Central memory CD8-positive, alpha-beta T cell (primary cell): ENCODE data around the gene SYTL2.

ENCODE experiments used
- ATAC-seq: fragments of 150-1000 bp; cut with Tn5 transposase; replicated peaks from 2 replicates; pipeline ENCODE4 v1.10.0; 2022; ENCODE audit warnings: mild to moderate bottlenecking, moderate FRiP score, moderate number of reproducible peaks; ENCODE audit not compliant: poor library complexity, severe bottlenecking; ENCODE audit errors: extremely low read depth
- DNase-seq, 2 donors: peaks; one replicate each; pipeline ENCODE4 v3.0.0; 2021; ENCODE audit warnings: low spot score in 2 of 2
- H3K27ac Mint-ChIP-seq: one replicate; pipeline ENCODE4 v1.8.0; 2022; ENCODE audit warnings: low read depth, mild to moderate bottlenecking, moderate library complexity, mixed read lengths
- H3K27me3 Mint-ChIP-seq: one replicate; pipeline ENCODE4 v1.8.0; 2022; ENCODE audit warnings: mixed read lengths
- H3K36me3 Mint-ChIP-seq: one replicate; pipeline ENCODE4 v1.8.0; 2022; ENCODE audit warnings: mild to moderate bottlenecking, moderate library complexity, mixed read lengths; ENCODE audit not compliant: insufficient read depth
- H3K4me1 Mint-ChIP-seq: one replicate; pipeline ENCODE4 v1.8.0; 2022; ENCODE audit warnings: mixed read lengths
- H3K4me3 Mint-ChIP-seq: one replicate; pipeline ENCODE4 v1.8.0; 2022; ENCODE audit warnings: mild to moderate bottlenecking, moderate library complexity, mixed read lengths
- H3K9me3 Mint-ChIP-seq: one replicate; pipeline ENCODE4 v1.8.0; 2022; ENCODE audit warnings: mixed read lengths

Gene SYTL2

GRCh38 chr11:85823816-85824215 lies 12.9 kb upstream of the SYTL2 start:
- no peaks in the 10 kb centered on the region for H3K27me3 Mint-ChIP-seq
- H3K27ac Mint-ChIP-seq, result peak overlapping the region; percentile 94
- H3K4me1 Mint-ChIP-seq, result peaks cover 62% of the 10 kb centered on the region
- H3K9me3 Mint-ChIP-seq, result no peaks in the 10 kb centered on the region
- H3K4me3 Mint-ChIP-seq, result peak overlapping the region; percentile 65
- peak; percentile 45 to 81 for DNase-seq
- H3K36me3 Mint-ChIP-seq, result peaks cover 6% of the 10 kb centered on the region
- peak; percentile 88 for ATAC-seq

- no peak for DNase-seq
- Mint-ChIP-seq H3K9me3 (no peaks in the 10 kb centered on the region), H3K4me1 (peaks cover 61% of the 10 kb centered on the region), H3K27ac (peak overlapping the region; percentile 94), H3K4me3 (no peak overlapping the region), H3K27me3 (no peaks in the 10 kb centered on the region), H3K36me3 (peaks cover 6% of the 10 kb centered on the region)
- no peak for ATAC-seq
These were observed 11.9 kb upstream of the SYTL2 start for GRCh38 chr11:85822814-85823213.

GRCh38 chr11:85821636-85822035 lies 10.7 kb upstream of the SYTL2 start:
- H3K27ac Mint-ChIP-seq, result no peak overlapping the region
- peaks cover 2% of the 10 kb centered on the region for H3K36me3 Mint-ChIP-seq
- ATAC-seq (no peak), DNase-seq (no peak)
- no peaks in the 10 kb centered on the region for H3K27me3 Mint-ChIP-seq
- no peak overlapping the region for H3K4me3 Mint-ChIP-seq
- no peaks in the 10 kb centered on the region for H3K9me3 Mint-ChIP-seq
- peaks cover 53% of the 10 kb centered on the region for H3K4me1 Mint-ChIP-seq

DNA sequence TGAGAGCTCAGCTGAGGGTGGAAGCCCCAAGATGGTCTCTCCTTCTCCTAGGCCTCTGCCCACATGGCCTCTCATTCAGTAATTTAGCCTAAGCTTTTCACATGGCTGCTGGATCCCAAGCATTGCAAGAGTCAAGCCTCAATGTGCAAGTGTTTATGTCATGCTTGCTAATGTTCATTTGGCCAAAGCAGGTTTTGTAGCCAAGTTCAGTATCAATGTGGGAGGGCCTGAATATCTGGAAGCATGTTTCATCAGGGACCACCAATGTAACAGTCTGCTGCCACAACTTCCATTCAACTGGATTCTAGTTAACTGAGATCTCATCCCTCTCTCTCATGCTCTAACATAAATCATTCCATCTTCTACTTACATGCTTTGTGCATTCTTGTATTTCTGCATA lies 8.5 kb upstream of the SYTL2 start:
- Mint-ChIP-seq H3K36me3 (peaks cover 2% of the 10 kb centered on the region), H3K9me3 (no peaks in the 10 kb centered on the region), H3K27me3 (no peaks in the 10 kb centered on the region), H3K4me3 (no peak overlapping the region), H3K4me1 (peaks cover 33% of the 10 kb centered on the region), H3K27ac (no peak overlapping the region)
- ATAC-seq, result no peak
- DNase-seq, result no peak

- H3K36me3 Mint-ChIP-seq, result peaks cover 2% of the 10 kb centered on the region
- H3K27ac Mint-ChIP-seq, result no peak overlapping the region
- no peaks in the 10 kb centered on the region for H3K9me3 Mint-ChIP-seq
- ATAC-seq (no peak), DNase-seq (no peak)
- no peak overlapping the region for H3K4me3 Mint-ChIP-seq
- H3K27me3 Mint-ChIP-seq, result no peaks in the 10 kb centered on the region
- H3K4me1 Mint-ChIP-seq, result peaks cover 21% of the 10 kb centered on the region
These were observed 4.4 kb upstream of the SYTL2 start for GRCh38 chr11:85815186-85815931.

GRCh38 chr11:85813721-85814120 lies 2.8 kb upstream of the SYTL2 start:
- Mint-ChIP-seq H3K36me3 (peaks cover 8% of the 10 kb centered on the region), H3K9me3 (no peaks in the 10 kb centered on the region), H3K4me3 (no peak overlapping the region), H3K27me3 (no peaks in the 10 kb centered on the region), H3K27ac (peak overlapping the region; percentile 25), H3K4me1 (peaks cover 37% of the 10 kb centered on the region)
- DNase-seq, result no peak
- ATAC-seq, result no peak

DNA sequence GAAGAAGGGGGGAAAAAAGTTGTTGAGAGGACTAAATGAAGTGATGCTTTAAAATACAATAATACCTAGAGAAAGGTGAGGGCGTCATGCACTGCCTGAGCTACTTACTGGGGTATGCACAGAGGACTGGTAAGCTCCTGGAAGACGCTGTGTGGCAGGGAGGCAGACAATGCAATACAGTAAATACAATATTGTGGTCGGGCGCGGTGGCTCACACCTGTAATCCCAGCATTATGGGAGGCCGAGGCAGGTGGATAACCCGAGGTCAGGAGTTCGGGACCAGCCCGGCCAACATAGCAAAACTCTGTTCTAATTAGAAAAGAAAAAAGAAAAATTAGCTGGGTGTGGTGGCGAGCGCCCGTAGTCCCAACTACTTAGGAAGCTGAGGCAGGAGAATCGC lies 683 bp upstream of the SYTL2 start:
- ATAC-seq (no peak), DNase-seq (no peak)
- Mint-ChIP-seq H3K27me3 (no peaks in the 10 kb centered on the region), H3K4me1 (peaks cover 44% of the 10 kb centered on the region), H3K36me3 (peaks cover 8% of the 10 kb centered on the region), H3K9me3 (no peaks in the 10 kb centered on the region), H3K27ac (peak overlapping the region; percentile 95), H3K4me3 (peak overlapping the region; percentile 90)

DNA sequence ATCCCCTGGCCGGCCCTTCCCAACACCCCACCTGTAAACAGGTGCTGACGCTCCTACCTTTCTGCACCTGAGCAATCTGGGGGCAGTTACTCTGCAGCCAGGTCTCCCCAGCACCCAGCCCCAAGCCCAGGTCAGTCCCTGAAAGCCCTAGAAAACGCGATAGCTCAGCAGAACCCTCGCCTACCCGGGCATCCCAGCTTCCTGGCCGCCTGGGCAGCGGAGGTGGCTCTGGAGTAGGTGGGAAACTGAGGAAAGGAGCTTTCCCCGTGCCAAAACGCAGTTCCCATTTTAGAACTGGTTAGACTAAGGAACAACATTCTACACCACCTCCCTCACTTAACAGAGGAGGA lies 445 bp downstream of the SYTL2 start:
- peak overlapping the region; percentile 95 for H3K27ac Mint-ChIP-seq
- peak in 1 of 2 donors; percentile 18 for DNase-seq
- H3K9me3 Mint-ChIP-seq, result no peaks in the 10 kb centered on the region
- peaks cover 8% of the 10 kb centered on the region for H3K36me3 Mint-ChIP-seq
- H3K27me3 Mint-ChIP-seq, result no peaks in the 10 kb centered on the region
- H3K4me1 Mint-ChIP-seq, result peaks cover 55% of the 10 kb centered on the region
- peak overlapping the region; percentile 90 for H3K4me3 Mint-ChIP-seq
- ATAC-seq, result peak; percentile 4

GRCh38 chr11:85809863-85810262 lies 1.1 kb downstream of the SYTL2 start:
- H3K27ac Mint-ChIP-seq, result peak overlapping the region; percentile 95
- ATAC-seq, result peak; percentile 15
- no peak for DNase-seq
- peak overlapping the region; percentile 90 for H3K4me3 Mint-ChIP-seq
- H3K4me1 Mint-ChIP-seq, result peaks cover 62% of the 10 kb centered on the region
- H3K27me3 Mint-ChIP-seq, result no peaks in the 10 kb centered on the region
- no peaks in the 10 kb centered on the region for H3K9me3 Mint-ChIP-seq
- peaks cover 8% of the 10 kb centered on the region for H3K36me3 Mint-ChIP-seq

DNA sequence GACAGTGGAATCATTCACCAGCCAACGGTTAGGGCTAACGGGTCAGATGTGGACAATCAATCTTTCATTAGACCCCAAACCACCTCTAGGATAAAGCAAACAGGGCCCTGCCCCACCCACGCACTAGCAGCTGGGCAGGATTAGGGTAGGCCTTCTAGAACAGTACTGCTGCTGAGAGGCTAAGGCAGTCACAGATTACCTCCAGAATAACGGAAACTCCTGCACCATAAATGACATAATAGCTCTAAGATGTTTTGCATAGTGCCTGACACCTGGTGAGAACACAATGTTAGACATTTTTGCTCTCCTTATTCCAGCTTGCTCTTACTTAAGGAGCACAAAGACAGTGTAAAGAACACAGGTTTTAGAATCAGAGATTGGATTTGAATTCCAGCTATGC lies 1.8 kb downstream of the SYTL2 start:
- no peak overlapping the region for H3K27ac Mint-ChIP-seq
- ATAC-seq (peak; percentile 55), DNase-seq (no peak)

DNA sequence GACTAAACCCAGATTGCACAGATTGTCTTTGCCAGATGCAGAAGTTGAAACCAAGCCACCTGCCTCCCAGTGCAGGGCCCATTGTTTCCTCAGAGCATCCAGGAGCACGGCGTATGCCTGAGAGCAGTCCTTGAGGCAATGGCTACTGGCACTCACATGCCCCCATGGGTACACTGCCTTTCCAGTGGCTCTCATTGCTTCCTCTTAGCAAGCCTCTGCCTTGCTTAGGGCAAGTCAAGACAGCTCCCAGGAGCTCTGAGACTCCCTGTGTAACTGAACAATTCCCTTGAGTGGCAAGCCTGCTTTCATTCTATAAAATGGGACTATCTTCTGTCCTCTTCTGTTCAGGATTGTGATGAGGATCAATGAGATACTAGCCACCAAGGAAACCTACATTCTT lies 4.1 kb downstream of the SYTL2 start:
- Mint-ChIP-seq H3K27me3 (no peaks in the 10 kb centered on the region), H3K4me3 (no peak overlapping the region), H3K4me1 (peaks cover 66% of the 10 kb centered on the region), H3K36me3 (peaks cover 8% of the 10 kb centered on the region), H3K9me3 (no peaks in the 10 kb centered on the region), H3K27ac (no peak overlapping the region)
- DNase-seq (no peak), ATAC-seq (no peak)

More for the DNA sequence above, 1.8 kb downstream of the SYTL2 start:
- no peaks in the 10 kb centered on the region for H3K27me3 Mint-ChIP-seq
- peak overlapping the region; percentile 90 for H3K4me3 Mint-ChIP-seq
- H3K9me3 Mint-ChIP-seq, result no peaks in the 10 kb centered on the region
- H3K4me1 Mint-ChIP-seq, result peaks cover 68% of the 10 kb centered on the region
- peaks cover 8% of the 10 kb centered on the region for H3K36me3 Mint-ChIP-seq

DNA sequence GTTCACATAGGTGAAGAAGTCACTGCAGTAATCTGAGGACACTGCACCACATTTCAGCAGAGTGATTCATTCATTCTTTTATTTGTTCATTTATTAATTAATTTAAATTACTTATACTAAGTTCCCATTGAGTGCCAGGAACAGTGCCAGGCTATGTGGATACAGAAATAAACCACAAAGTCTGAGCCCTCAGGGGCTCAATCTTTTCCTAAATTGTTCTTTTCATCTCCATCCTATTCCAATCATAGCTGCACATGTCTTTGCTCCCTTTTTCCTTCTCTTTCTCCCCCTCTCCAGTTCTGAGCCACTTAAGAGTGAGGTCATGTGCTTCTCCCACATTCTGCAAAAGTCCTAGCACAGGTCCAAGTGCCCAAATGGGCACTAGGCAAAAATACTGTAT lies 4.9 kb downstream of the SYTL2 start:
- DNase-seq, result no peak
- Mint-ChIP-seq H3K4me3 (no peak overlapping the region), H3K4me1 (peaks cover 67% of the 10 kb centered on the region)

DNA sequence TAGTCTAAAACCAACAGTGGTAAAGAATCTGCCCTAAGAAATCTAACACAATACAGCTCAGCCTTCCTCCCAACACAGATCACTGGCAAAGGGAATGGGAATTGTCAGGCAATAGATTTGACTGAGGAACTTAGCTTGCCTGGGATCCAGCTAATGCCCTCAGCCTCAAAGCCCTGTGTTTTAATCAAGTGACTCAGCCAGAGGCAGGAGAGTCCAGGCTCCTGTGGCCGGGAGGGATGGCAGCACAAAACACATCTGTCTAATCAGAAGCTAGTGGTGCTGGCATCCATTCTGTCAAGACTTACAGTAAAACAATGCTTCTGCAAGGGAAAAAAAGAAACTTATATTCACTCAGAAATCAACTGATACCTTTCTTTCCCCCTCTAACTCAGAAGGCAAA lies 5.6 kb downstream of the SYTL2 start:
- Mint-ChIP-seq H3K4me1 (peaks cover 72% of the 10 kb centered on the region), H3K36me3 (peaks cover 5% of the 10 kb centered on the region), H3K27ac (no peak overlapping the region), H3K27me3 (no peaks in the 10 kb centered on the region), H3K4me3 (no peak overlapping the region), H3K9me3 (no peaks in the 10 kb centered on the region)
- DNase-seq, result no peak
- ATAC-seq, result no peak

More for the DNA sequence above, 4.9 kb downstream of the SYTL2 start:
- ATAC-seq, result no peak
- no peak overlapping the region for H3K27ac Mint-ChIP-seq
- H3K9me3 Mint-ChIP-seq, result no peaks in the 10 kb centered on the region
- no peaks in the 10 kb centered on the region for H3K27me3 Mint-ChIP-seq
- H3K36me3 Mint-ChIP-seq, result peaks cover 8% of the 10 kb centered on the region
